RWPE1 (cell line): ENCODE results near the gene NIT2.
"Not testable (repeated sequence)": the region's sequence is repeated elsewhere in the genome, so short reads cannot be mapped to it uniquely, and the experiment has no call there.

ENCODE experiments used
- CTCF ChIA-PET: fragments of 350-600 bp; sonication (Branson Sonifier 250); formaldehyde crosslinking; extraction: SDS; loops from one replicate; lab custom pipeline; 2021; lab: Yijun Ruan, JAX
- POLR2A ChIA-PET: fragments of 400-600 bp; formaldehyde crosslinking; extraction: SDS; loops from one replicate; lab custom pipeline; 2020; ENCODE audit warnings: antibody characterized with exemption; ENCODE audit not compliant: low non-redundant PET; lab: Yijun Ruan, JAX
- DNase-seq: peaks from one replicate; pipeline ENCODE4 v3.0.0; 2012; ENCODE audit warnings: low spot score
- H3K27ac ChIP-seq: fragments of 450-650 bp; 2 replicates; pipeline ENCODE4 v1.5.1; 2017
- TF ChIP-seq, protein P1 (sequence below): fragments of 450-650 bp; conservative IDR thresholded peaks from 2 replicates; pipeline ENCODE4 v1.5.1; 2017; ENCODE audit warnings: low read depth, mild to moderate bottlenecking

NIT2 gene

DNA sequence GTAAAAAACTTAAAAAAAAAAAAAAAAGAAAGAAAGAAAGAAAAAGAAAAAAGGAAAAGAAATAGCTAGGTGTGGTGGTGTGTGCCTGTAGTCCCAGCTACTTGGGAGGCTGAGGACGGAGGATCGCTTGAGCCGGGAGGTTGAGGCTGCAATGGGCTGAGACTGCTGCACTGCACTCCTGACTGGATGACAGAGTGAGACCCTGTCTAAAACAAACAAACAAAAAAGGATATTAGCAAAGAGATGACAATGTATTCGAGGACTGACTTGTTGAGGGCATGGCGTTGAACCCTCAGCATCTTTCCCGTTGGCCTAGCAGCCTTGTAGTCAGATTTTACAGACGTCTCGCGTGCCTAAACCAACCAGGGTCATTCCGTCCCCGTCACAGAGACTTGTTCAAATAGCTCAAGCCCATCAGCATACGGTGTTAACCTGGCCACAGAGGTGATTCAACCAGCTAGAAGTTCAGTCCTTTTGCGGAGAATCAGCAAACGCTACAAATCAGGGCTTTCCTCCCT lies 528 bp upstream of the NIT2 start:
- ChIA-PET POLR2A (no interaction called here), CTCF (no interaction called here)
- TF ChIP-seq, protein P1, sequence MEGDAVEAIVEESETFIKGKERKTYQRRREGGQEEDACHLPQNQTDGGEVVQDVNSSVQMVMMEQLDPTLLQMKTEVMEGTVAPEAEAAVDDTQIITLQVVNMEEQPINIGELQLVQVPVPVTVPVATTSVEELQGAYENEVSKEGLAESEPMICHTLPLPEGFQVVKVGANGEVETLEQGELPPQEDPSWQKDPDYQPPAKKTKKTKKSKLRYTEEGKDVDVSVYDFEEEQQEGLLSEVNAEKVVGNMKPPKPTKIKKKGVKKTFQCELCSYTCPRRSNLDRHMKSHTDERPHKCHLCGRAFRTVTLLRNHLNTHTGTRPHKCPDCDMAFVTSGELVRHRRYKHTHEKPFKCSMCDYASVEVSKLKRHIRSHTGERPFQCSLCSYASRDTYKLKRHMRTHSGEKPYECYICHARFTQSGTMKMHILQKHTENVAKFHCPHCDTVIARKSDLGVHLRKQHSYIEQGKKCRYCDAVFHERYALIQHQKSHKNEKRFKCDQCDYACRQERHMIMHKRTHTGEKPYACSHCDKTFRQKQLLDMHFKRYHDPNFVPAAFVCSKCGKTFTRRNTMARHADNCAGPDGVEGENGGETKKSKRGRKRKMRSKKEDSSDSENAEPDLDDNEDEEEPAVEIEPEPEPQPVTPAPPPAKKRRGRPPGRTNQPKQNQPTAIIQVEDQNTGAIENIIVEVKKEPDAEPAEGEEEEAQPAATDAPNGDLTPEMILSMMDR, result no peak
- no peak for DNase-seq
- H3K27ac ChIP-seq, result peak overlapping the region; percentile 79

DNA sequence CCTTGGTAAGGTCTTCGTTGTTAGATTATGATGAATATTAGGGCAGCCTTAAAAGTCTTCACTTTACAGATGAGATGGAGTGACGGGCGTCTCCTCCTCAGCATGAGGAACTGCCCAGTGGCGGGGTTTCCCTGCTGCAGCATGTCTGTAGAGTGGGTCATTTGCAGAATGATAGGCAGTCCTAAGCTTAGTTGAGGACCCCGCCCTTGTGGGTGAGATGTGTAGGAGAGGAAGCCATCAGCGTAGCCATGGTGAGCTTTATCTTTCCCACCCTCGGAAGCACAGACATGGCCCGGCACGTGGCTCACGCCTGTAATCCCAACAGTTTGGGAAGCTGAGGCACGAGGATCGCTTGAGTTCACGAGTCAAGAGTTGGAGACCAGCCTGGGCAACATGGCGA lies 877 bp downstream of the NIT2 start:
- peak overlapping the region; percentile 79 for H3K27ac ChIP-seq
- ChIA-PET CTCF (interaction anchor here (0.5 to 1.0 kb wide), 3 partner anchors 18 to 32 kb away, joined by 4 to 7 read pairs (median 5); no protein-coding TSS in a partner anchor), POLR2A (no interaction called here)
- TF ChIP-seq, protein P1, result no peak
- DNase-seq, result peak; percentile 45

DNA sequence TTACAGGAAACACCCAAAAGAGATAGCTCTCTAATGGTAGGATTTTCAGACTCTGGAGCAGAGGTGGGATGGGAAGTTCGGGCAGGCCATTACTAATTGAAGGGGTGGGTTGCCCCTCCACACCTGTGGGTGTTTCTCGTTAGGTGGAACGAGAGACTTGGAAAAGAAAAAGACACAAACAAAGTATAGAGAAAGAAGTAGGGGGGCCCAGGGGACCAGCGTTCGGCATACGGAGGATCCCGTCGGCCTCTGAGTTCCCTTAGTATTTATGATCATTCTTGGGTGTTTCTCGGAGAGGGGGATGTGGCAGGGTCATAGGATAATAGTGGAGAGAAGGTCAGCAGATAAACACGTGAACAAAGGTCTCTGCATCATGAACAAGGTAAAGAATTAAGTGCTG lies 1.7 kb downstream of the NIT2 start:
- H3K27ac ChIP-seq, POLR2A ChIA-PET: not testable (repeated sequence)

DNA sequence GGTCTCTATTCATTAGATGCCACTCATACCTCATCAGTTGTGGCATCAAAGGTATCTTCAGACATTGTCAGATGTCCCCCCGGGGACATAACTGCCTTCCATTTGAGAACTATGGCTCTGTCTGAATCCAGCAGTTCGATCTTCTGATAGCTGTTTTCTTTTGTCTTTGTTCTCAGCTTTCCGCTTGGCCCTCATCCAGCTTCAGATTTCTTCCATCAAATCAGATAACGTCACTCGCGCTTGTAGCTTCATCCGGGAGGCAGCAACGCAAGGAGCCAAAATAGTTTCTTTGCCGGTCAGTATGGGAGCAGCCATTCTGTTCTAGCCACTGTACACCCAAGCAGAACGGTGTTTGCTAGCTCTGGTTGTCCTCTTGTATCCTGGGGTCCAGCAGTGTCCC lies 4.4 kb downstream of the NIT2 start:
- no peak for DNase-seq
- no peak overlapping the region for H3K27ac ChIP-seq
- TF ChIP-seq, protein P1, result no peak
- POLR2A ChIA-PET, result no interaction called here
- CTCF ChIA-PET, result interaction anchor here (0.7 kb wide), 1 partner anchor 51 kb away, joined by 4 read pairs; no protein-coding TSS in a partner anchor

More for the DNA sequence above, 1.7 kb downstream of the NIT2 start:
- CTCF ChIA-PET, result interaction anchor here (0.5 kb wide), 1 partner anchor 19 kb away, joined by 7 read pairs; no protein-coding TSS in a partner anchor
- DNase-seq, result not testable (repeated sequence)

DNA sequence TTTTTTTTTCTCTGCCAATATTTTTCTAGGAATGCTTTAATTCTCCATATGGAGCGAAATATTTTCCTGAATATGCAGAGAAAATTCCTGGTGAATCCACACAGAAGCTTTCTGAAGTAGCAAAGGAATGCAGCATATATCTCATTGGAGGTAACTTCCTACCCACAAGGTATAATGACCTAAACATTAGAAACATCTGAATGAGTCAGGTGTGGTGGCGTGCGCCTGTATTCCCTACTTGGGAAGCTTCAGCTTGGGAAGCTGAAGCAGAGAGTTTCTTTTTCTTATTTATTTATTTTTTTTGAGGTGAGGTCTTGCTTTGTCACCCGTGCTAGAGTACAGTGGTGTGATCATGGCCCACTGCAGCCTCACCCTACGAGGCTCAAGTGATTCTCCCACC lies 5.2 kb downstream of the NIT2 start:
- TF ChIP-seq, protein P1, result no peak
- H3K27ac ChIP-seq, result no peak overlapping the region
- DNase-seq, result no peak
- CTCF ChIA-PET, result interaction anchor here (0.6 kb wide), 1 partner anchor 10 kb away, joined by 3 read pairs; no protein-coding TSS in a partner anchor
- POLR2A ChIA-PET, result no interaction called here

DNA sequence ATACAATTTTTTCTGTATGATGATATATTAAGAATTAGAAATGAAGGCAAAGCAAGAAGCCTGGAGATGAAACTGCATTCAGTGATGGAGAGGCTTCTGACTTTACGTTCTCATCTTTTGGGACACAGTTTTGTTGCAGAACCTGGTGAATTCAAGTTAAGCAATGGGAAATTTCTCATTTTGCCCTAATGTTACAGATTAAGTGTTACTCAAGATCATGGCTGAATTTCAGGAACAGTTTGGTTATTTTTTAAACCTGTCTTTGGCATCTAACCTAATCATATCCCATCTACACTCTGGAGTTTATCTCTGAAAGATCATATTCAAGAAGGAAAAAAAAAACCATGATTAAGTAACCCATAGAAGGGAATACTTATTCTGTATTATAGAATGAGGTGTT lies 6.0 kb downstream of the NIT2 start:
- no peak overlapping the region for H3K27ac ChIP-seq
- POLR2A ChIA-PET, result no interaction called here
- TF ChIP-seq, protein P1, result no peak
- CTCF ChIA-PET, result interaction anchor here (0.6 kb wide), 1 partner anchor 11 kb away, joined by 3 read pairs; no protein-coding TSS in a partner anchor
- no peak for DNase-seq

DNA sequence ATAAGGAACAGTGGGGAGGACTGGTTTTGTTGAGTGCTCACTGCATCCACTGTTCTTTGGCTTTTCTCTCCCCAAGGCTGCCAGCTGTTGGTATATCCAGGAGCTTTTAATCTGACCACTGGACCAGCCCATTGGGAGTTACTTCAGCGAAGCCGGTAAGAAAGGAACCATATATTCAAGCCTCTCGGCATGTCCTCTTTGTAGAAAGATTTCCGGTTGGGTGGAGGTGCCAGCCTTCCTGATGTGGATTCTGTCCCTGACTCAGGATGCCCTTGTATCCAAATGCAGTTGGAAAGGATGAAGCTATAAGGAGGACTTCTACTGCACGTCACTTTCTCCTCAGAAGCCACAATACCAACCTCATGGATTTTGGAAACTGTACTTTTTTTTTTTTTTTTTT lies 14.2 kb downstream of the NIT2 start:
- CTCF ChIA-PET, result interaction anchor here (0.6 kb wide), 1 partner anchor 368 kb away, joined by 3 read pairs; no protein-coding TSS in a partner anchor
- no peak for DNase-seq
- POLR2A ChIA-PET, result no interaction called here
- TF ChIP-seq, protein P1, result no peak
- H3K27ac ChIP-seq, result no peak overlapping the region

DNA sequence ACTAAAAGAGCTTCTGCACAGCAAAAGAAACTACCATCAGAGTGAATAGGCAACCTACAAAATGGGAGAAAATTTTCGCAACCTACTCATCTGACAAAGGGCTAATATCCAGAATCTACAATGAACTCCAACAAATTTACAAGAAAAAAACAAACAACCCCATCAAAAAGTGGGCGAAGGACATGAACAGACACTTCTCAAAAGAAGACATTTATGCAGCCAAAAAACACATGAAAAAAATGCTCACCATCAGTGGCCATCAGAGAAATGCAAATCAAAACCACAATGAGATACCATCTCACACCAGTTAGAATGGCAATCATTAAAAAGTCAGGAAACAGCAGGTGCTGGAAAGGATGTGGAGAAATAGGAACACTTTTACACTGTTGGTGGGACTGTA lies 17.2 kb downstream of the NIT2 start:
- H3K27ac ChIP-seq, CTCF ChIA-PET, POLR2A ChIA-PET, DNase-seq: not testable (repeated sequence)
